Breast epithelium (tissue), 4 donors: ENCODE measurements around the gene UNC5B. TPM values are rescaled to one million over a fixed set of nuclear protein-coding genes. Genes with fewer than 3 reads are reported as not detected.

Experiments used
- DNase-seq, 2 donors: peaks; one replicate each; pipeline ENCODE4 v3.0.0-alpha.2; 2019; ENCODE audit warnings: low spot score in 2 of 2
- H3K27ac ChIP-seq, 2 donors: fragments of 200-600 bp; sonication (generic) in 1 of 2; one replicate each; pipeline ENCODE4 v1.5.1; 2016 to 2019; ENCODE audit warnings: mild to moderate bottlenecking in 1 of 2
- H3K27me3 ChIP-seq, 2 donors: fragments of 200-600 bp; sonication (generic) in 1 of 2; one replicate each; pipeline versions ENCODE4 v1.5.1 to v1.6.0; 2017 to 2019; ENCODE audit warnings: control low read depth in 1 of 2, mild to moderate bottlenecking in 1 of 2
- H3K36me3 ChIP-seq: fragments of 200-600 bp; one replicate; pipeline ENCODE4 v1.5.1; 2019
- H3K4me1 ChIP-seq, 2 donors: fragments of 200-600 bp; sonication (generic); one replicate each; pipeline ENCODE4 v1.5.1; 2016 to 2019; ENCODE audit warnings: control low read depth in 1 of 2
- H3K4me3 ChIP-seq, 3 donors: fragments of 200-600 bp; sonication (generic); 1 replicate in 2 of 3; 2 replicates in 1 of 3; pipeline ENCODE4 v1.5.1; 2016 to 2019; ENCODE audit warnings: mild to moderate bottlenecking in 3 of 3, moderate library complexity in 2 of 3
- H3K9me3 ChIP-seq, 2 donors: fragments of 200-600 bp; sonication (generic) in 1 of 2; one replicate each; pipeline ENCODE4 v1.5.1; 2016 to 2019; ENCODE audit warnings: control low read depth in 1 of 2
- CTCF ChIP-seq, 3 donors: fragments of 450-650 bp; IDR thresholded peaks; one replicate each; pipeline ENCODE4 v1.5.1; 2016 to 2017; ENCODE audit warnings: antibody characterized with exemption in 3 of 3, mild to moderate bottlenecking in 3 of 3, moderate library complexity in 3 of 3
- POLR2A ChIP-seq: fragments of 450-650 bp; IDR thresholded peaks from one replicate; pipeline ENCODE4 v1.6.1; 2016; ENCODE audit warnings: antibody characterized with exemption, mild to moderate bottlenecking, moderate library complexity
- POLR2AphosphoS5 ChIP-seq, 3 donors: sonication (generic); formaldehyde crosslinking; IDR thresholded peaks; one replicate each; pipeline ENCODE4 v1.6.1; 2017; ENCODE audit warnings: antibody characterized with exemption in 3 of 3
- intact Hi-C: fragments of 100-400 bp; cut with DNase I; formaldehyde crosslinking; loops from one replicate; pipeline ENCODE4 v1.15.1; 2023; ENCODE audit warnings: low total_unique reads
- total RNA-seq, 3 donors: library from RNA; depleted of rRNA; stranded (reverse); fragments of >200 nt; gene quantifications; one replicate each; pipeline ENCODE4 v1.1.0, GENCODE V29; 2016

Gene UNC5B
- total RNA-seq, 3 donors from 2014 or later, result 0.80 to 4.9 (median 3.5) TPM

DNA sequence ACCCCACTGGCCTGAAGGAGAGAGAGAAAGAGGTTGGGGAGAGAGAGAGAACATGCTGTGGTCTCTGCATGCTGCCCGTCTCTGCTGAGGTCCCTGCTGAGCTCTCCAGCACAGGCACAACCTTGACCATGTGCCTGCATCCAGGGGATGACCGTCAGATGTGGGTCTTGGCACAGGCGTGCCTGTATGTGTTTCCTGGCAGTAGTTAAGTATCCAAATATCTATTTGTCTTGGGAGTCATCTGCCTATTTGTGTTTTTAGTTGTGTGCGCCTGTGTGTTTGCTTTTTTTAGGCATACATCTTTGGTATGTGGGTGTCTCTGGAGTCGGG, 1.9 kb upstream of the UNC5B start:
- H3K36me3 ChIP-seq, result no peaks in the 10 kb centered on the region
- no peaks in the 10 kb centered on the region for H3K4me1 ChIP-seq
- intact Hi-C loops, result no loop called here
- no peak overlapping the region for H3K4me3 ChIP-seq
- no peak overlapping the region for H3K27ac ChIP-seq
- H3K9me3 ChIP-seq, result no peaks in the 10 kb centered on the region
- peak in 1 of 2 donors; percentile 53 for DNase-seq
- H3K27me3 ChIP-seq, result peaks cover 3 to 15% of the 10 kb centered on the region in 2 donors
- no peak for TF ChIP-seq CTCF (IDR thresholded peaks at IDR 0.05)
- TF ChIP-seq POLR2AphosphoS5 (IDR thresholded peaks at IDR 0.05), result no peak
- no peak for TF ChIP-seq POLR2A

DNA sequence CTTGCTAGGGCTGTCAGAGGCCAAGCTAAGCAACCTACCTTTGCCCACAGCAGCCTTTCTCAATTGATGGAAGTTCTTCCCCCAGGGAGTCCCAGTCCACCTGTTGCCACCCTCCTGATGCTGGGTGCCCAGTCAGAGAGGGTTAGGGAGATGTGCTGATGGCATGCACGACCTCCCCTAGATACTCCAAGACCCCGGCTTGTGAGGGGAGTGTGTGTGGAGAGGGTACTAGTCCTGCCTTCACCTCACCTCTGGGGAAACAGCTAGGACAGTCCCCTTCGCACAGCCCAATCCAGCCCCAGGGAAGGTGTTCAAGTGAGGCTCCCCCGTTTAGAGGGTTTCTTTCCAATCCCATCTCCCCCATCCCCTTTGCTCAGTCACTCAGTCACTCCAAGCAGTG, 1.3 kb upstream of the UNC5B start:
- TF ChIP-seq POLR2A, result no peak
- H3K4me1 ChIP-seq, result no peaks in the 10 kb centered on the region
- intact Hi-C loops, result no loop called here

DNA sequence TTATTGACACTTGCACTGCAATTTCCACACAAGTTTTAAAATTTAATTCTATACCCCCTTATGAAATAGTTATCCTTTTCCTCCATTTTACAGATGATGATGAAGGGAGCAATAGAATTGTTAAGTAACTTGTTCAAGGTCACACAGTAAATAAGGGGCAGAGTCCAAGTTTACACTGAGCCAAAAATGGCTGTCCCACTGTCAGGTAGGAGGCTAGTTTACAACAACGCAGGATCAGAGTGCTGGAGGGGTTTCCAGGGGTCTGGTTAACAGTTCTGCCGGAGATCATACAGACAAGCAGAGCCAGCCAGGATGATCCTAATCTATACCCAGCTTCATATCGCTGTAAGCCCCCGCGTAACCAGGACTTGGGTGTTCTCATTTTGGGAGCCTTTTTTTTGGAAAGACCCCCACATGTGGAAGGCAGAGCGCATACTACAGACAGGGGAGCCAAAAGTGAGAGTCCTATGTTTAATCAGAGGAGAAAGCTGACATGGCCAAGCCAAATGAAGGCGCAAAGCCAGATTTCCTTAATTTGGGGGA, 524 bp upstream of the UNC5B start:
- TF ChIP-seq POLR2AphosphoS5 (IDR thresholded peaks at IDR 0.05) (no peak), CTCF (IDR thresholded peaks at IDR 0.05) (no peak), POLR2A (no peak)
- peak overlapping the region; percentile 53 to 90 (median 72) for H3K4me3 ChIP-seq
- no peaks in the 10 kb centered on the region for H3K9me3 ChIP-seq
- H3K27ac ChIP-seq, result peak overlapping the region; percentile 83 to 85
- peaks cover 3 to 15% of the 10 kb centered on the region in 2 donors for H3K27me3 ChIP-seq
- no peaks in the 10 kb centered on the region for H3K36me3 ChIP-seq
- intact Hi-C loops, result loop anchor here (1.0 kb wide), 1 partner anchor 19 kb away; no protein-coding TSS in a partner anchor
- H3K4me1 ChIP-seq, result peaks cover 0 to 4% of the 10 kb centered on the region in 2 donors
- DNase-seq, result no peak

More for the DNA sequence above, 1.3 kb upstream of the UNC5B start:
- peak in 1 of 2 donors; percentile 22 for DNase-seq
- Histone ChIP-seq H3K4me3 (no peak overlapping the region), H3K27ac (no peak overlapping the region), H3K27me3 (peaks cover 3 to 15% of the 10 kb centered on the region in 2 donors), H3K9me3 (no peaks in the 10 kb centered on the region), H3K36me3 (no peaks in the 10 kb centered on the region)

DNA sequence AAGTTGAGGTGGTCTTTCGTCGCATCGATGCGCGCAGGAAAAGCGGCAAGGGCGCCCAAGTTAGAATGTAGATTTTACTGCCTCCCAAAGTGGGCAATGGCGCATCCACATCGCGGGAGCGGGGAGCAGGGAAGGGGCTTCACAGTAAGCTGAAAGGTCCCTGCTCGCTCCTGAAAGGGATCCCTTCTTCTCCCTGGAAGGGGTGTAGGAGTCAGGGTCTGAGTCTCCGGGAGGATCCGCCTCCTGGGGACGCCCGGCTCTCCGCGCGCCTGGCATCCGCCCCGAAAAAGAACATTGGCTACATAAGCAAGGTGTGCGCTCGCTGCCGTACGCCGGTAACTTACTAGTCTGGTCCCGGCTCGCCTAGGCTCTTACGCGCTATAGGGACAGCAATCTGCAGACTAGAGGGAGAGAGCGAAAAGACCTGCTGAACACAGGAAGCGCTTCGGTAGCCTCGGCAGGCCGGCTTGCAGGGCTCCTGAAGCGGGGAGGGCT, 804 bp downstream of the UNC5B start:
- Histone ChIP-seq H3K4me3 (peak overlapping the region; percentile 53 to 90 (median 72)), H3K27me3 (peaks cover 3 to 15% of the 10 kb centered on the region in 2 donors), H3K4me1 (peaks cover 6% of the 10 kb centered on the region in 2 donors), H3K27ac (peak overlapping the region; percentile 83 to 85), H3K9me3 (no peaks in the 10 kb centered on the region), H3K36me3 (no peaks in the 10 kb centered on the region)
- TF ChIP-seq POLR2AphosphoS5 (IDR thresholded peaks at IDR 0.05), result no peak
- no peak for TF ChIP-seq CTCF (IDR thresholded peaks at IDR 0.05)
- TF ChIP-seq POLR2A, result no peak
- peak; percentile 72 to 73 for DNase-seq
- intact Hi-C loops, result no loop called here

GRCh38 chr10:71213761-71214440, 1.5 kb downstream of the UNC5B start:
- TF ChIP-seq POLR2A (no peak), CTCF (IDR thresholded peaks at IDR 0.05) (no peak), POLR2AphosphoS5 (IDR thresholded peaks at IDR 0.05) (no peak)
- Histone ChIP-seq H3K27me3 (peaks cover 3 to 15% of the 10 kb centered on the region in 2 donors), H3K36me3 (no peaks in the 10 kb centered on the region), H3K27ac (peak overlapping the region; percentile 32 to 45), H3K4me1 (peaks cover 6 to 9% of the 10 kb centered on the region in 2 donors), H3K9me3 (no peaks in the 10 kb centered on the region), H3K4me3 (peak overlapping the region; percentile 53 to 90 (median 72))
- DNase-seq, result peak in 1 of 2 donors; percentile 47
- intact Hi-C loops, result no loop called here
